ENCODE data around the gene PDGFRA.

Gene PDGFRA

DNA sequence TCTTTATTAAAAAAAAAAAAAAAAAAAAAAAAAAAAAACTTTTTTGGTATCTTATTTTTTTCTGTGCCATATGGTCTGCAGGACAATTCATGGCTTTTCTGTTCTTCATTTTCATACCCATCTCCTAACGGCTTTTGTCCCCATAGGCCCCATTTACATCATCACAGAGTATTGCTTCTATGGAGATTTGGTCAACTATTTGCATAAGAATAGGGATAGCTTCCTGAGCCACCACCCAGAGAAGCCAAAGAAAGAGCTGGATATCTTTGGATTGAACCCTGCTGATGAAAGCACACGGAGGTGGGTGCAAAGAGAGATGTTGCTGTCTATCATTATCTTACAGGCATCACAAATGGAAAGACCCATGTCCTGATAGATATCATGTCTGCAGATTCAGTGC is 49.1 kb downstream of the PDGFRA start:
- DNase-seq (ENCODE audit: low read depth), result no peak
- TF ChIP-seq, protein P1, sequence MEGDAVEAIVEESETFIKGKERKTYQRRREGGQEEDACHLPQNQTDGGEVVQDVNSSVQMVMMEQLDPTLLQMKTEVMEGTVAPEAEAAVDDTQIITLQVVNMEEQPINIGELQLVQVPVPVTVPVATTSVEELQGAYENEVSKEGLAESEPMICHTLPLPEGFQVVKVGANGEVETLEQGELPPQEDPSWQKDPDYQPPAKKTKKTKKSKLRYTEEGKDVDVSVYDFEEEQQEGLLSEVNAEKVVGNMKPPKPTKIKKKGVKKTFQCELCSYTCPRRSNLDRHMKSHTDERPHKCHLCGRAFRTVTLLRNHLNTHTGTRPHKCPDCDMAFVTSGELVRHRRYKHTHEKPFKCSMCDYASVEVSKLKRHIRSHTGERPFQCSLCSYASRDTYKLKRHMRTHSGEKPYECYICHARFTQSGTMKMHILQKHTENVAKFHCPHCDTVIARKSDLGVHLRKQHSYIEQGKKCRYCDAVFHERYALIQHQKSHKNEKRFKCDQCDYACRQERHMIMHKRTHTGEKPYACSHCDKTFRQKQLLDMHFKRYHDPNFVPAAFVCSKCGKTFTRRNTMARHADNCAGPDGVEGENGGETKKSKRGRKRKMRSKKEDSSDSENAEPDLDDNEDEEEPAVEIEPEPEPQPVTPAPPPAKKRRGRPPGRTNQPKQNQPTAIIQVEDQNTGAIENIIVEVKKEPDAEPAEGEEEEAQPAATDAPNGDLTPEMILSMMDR (conservative IDR thresholded peaks at IDR 0.05; ENCODE audit: low read length), result no peak
- no peak overlapping the region for H3K4me3 ChIP-seq (ENCODE audit: low read length)

DNA sequence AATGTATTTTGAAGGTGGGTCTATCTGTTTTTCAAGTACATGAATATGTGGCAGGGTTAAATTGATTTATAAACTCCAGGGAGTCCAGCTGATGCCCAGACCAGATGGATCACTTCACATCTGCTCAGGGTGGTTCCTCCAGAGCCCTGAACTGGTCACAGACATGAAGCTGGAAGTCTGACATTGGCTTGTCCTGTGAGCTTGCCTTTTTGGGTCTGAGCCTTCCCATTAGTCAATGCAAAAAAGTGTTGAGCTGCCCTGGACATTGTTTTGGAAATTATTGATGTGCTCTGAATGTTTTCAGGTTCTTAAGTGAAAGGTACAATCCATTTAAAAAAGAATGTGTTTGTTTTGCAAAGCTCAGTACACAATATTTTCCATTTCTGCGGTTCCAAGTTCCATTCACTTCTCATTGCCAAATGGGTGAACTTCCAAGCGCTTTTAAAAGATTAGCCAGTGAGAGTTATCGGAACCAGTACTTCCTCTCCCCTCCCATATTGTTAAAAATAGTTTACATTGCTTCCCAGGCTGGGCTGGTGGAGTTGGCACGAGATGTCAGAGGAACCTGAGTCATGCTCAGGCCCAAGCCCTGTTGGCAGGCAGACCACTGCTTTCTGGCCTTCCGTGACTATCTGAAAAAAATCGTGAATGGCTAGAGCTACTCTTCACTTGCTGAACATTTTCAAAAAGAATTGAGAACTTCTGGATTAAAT is 52.1 kb downstream of the PDGFRA start:
- DNase-seq (ENCODE audit: low read depth), result peak; percentile 99
- TF ChIP-seq, protein P1 (conservative IDR thresholded peaks at IDR 0.05; ENCODE audit: low read length), result no peak
- H3K4me3 ChIP-seq (ENCODE audit: low read length), result no peak overlapping the region

DNA sequence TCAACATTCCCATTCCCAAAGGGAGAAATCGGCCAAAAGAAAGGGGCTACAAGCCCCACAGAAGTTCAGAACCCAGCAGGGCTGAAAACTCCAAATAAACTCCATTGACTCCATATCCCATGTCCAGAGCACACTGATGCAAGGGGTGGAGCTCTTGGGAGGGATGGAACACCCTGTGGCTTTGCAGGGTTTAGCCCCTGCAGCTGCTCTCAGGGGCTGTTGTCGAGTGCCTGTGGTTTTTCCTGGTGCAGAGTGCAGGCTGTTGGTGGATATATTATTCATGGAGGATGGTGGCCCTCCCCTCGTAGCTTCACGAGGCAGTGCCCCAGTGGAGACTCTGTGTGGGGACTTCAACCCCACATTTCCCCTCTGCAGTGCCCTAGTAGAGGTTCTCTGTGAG is 53.7 kb downstream of the PDGFRA start:
- TF ChIP-seq, protein P1 (conservative IDR thresholded peaks at IDR 0.05; ENCODE audit: low read length), result no peak
- H3K4me3 ChIP-seq (ENCODE audit: low read length), result no peak overlapping the region
- DNase-seq (ENCODE audit: low read depth), result no peak

DNA sequence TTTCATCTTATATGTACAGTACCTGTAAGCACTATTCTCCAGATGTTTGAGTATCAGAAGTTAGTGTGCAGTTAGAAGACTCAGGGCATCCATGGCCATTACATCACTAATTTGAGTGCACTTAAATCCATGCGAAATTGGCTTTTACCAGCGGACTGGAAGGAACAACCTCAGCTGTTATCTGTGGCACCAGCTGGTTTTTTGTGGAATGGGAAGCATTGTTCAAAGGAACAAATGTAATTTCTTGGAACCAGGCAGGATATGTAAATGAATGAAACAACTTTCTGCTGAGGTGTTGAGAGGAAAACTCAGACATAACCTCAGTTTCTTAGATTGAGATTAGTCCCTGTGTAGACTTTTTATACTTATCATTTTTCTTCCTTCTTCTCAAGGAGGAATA is 60.2 kb downstream of the PDGFRA start:
- H3K4me3 ChIP-seq (ENCODE audit: low read length), result no peak overlapping the region
- DNase-seq (ENCODE audit: low read depth), result no peak
- TF ChIP-seq, protein P1 (conservative IDR thresholded peaks at IDR 0.05; ENCODE audit: low read length), result no peak

DNA sequence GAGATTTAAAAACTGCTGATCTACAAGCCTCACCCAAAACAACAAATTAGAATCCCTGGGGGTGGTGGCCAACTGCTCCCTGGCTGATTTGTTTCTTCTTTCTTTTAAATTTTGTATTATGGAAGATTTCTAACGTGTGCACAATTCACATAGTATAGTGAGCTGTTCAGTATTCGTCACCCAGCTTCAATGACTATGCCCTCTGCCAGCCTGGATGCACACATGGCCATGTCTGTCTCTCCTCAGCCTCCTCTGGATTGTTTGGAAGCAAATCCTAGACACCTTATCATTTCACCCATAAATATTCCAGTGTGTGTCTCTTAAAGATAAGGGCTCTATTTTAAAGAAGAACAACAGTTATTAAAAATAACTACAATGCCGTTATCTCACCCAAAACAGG is 61.9 kb downstream of the PDGFRA start:
- TF ChIP-seq, protein P1 (conservative IDR thresholded peaks at IDR 0.05; ENCODE audit: low read length), result no peak
- DNase-seq (ENCODE audit: low read depth), result no peak
- no peak overlapping the region for H3K4me3 ChIP-seq (ENCODE audit: low read length)

DNA sequence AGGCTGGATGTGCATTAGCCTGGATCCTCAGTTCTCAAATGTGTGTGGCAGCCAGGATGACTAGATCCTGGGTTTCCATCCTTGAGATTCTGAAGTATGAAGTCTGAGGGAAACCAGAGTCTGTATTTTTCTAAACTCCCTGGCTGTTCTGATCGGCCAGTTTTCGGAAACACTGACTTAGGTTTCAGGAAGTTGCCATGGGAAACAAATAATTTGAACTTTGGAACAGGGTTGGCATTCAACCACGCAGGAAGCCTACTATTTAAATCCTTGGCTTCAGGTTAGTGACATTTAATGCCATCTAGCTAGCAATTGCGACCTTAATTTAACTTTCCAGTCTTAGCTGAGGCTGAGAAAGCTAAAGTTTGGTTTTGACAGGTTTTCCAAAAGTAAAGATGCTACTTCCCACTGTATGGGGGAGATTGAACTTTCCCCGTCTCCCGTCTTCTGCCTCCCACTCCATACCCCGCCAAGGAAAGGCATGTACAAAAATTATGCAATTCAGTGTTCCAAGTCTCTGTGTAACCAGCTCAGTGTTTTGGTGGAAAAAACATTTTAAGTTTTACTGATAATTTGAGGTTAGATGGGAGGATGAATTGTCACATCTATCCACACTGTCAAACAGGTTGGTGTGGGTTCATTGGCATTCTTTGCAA is 67.6 kb downstream of the PDGFRA start:
- no peak overlapping the region for H3K4me3 ChIP-seq (ENCODE audit: low read length)
- TF ChIP-seq, protein P1 (conservative IDR thresholded peaks at IDR 0.05; ENCODE audit: low read length), result no peak
- no peak for DNase-seq (ENCODE audit: low read depth)

DNA sequence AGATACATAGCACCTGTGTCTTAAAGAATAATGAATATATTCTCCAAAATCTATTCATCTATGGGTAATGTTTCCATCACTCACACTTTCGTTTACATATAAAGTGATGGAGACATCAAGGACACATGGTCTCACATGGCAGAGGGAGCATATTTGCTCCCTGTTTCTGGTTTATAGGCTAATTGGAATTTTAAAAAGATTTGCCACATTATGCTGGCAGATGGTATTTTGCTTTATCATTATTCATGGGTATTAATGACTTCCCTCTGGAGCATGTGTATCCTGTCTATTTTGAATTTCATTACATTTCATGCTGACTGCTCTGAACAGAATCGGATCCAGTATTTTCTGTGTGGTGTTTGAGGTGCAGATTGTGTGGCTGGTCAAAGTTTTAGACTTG is 79.0 kb downstream of the PDGFRA start:
- TF ChIP-seq, protein P1 (conservative IDR thresholded peaks at IDR 0.05; ENCODE audit: low read length), result no peak
- H3K4me3 ChIP-seq (ENCODE audit: low read length), result no peak overlapping the region
- DNase-seq (ENCODE audit: low read depth), result no peak

Measured in AG10803 (cell line).